B cell (primary cell): ENCODE data around the gene CPT2. TPM values are rescaled to one million over a fixed set of nuclear protein-coding genes. Genes with fewer than 3 reads are reported as not detected.

Experiments used
- ATAC-seq: fragments of 200-7000 bp; cut with Tn5 transposase; one replicate; pipeline ENCODE4 v1.10.0; 2021; ENCODE audit warnings: low read depth, mild to moderate bottlenecking, moderate number of reproducible peaks, moderate library complexity
- CTCF ChIA-PET: fragments of 350-600 bp; sonication (Branson Sonifier 250); formaldehyde crosslinking; loops from one replicate; lab custom pipeline; 2021; ENCODE audit warnings: antibody characterized with exemption, inconsistent platforms; lab: Charles Lee
- POLR2A ChIA-PET: fragments of 350-600 bp; sonication (Branson Sonifier 250); formaldehyde crosslinking; loops from one replicate; lab custom pipeline; 2021; ENCODE audit warnings: antibody characterized with exemption; lab: Charles Lee
- DNase-seq: peaks from one replicate; pipeline ENCODE4 v3.0.0; 2013
- H2AFZ ChIP-seq: 2 replicates; pipeline ENCODE4 v1.6.1; 2012; ENCODE audit warnings: mild to moderate bottlenecking, low read depth, low read length; ENCODE audit not compliant: insufficient read depth, poor library complexity, severe bottlenecking
- H3K27ac ChIP-seq, 2 donors: 1 replicate in 1 of 2; 2 replicates in 1 of 2; pipeline ENCODE4 v1.5.1; 2012 to 2013; ENCODE audit warnings: low read length in 2 of 2, mild to moderate bottlenecking in 2 of 2, moderate library complexity in 1 of 2
- H3K27me3 ChIP-seq, 4 experiments: fragments of 200-600 bp in 1 of 4; sonication (generic) in 1 of 4; replicated peaks in 1 of 4; 1 replicate in 2 of 4; 2 replicates in 2 of 4; pipeline versions ENCODE4 v1.6.1 to v1.7.0; 2013 to 2016; ENCODE audit warnings: low read length in 3 of 4, mild to moderate bottlenecking in 2 of 4, mixed read lengths in 1 of 4, moderate library complexity in 1 of 4; ENCODE audit not compliant: insufficient read depth in 4 of 4, control insufficient read depth in 3 of 4; ENCODE audit errors: control extremely low read depth in 1 of 4
- H3K36me3 ChIP-seq, 2 experiments: replicated peaks in 1 of 2; 1 replicate in 1 of 2; 2 replicates in 1 of 2; pipeline versions ENCODE4 v1.6.1 to v1.7.1; 2013; ENCODE audit warnings: low read length in 1 of 2; ENCODE audit not compliant: insufficient read depth in 2 of 2, control insufficient read depth in 1 of 2; ENCODE audit errors: control extremely low read depth in 1 of 2, extremely low read depth in 1 of 2
- H3K4me1 ChIP-seq, 2 donors: fragments of 200-600 bp in 1 of 2; sonication (generic) in 1 of 2; 1 replicate in 1 of 2; 2 replicates in 1 of 2; pipeline versions ENCODE4 v1.5.1 to v1.6.1; 2013 to 2017; ENCODE audit warnings: low read length in 2 of 2; ENCODE audit not compliant: control insufficient read depth in 2 of 2, insufficient read depth in 2 of 2
- H3K4me2 ChIP-seq: replicated peaks from 2 replicates; pipeline ENCODE3; 2012; ENCODE audit warnings: mild to moderate bottlenecking, low read depth, low read length; ENCODE audit not compliant: poor library complexity, severe bottlenecking
- H3K4me3 ChIP-seq, 5 experiments: fragments of 200-600 bp in 1 of 5; sonication (generic) in 1 of 5; 1 replicate in 3 of 5; 2 replicates in 2 of 5; pipeline versions ENCODE4 v1.5.1 to v1.7.0; 2011 to 2016; ENCODE audit warnings: low read length in 4 of 5, mild to moderate bottlenecking in 4 of 5, low read depth in 2 of 5, control low read depth in 1 of 5, moderate library complexity in 1 of 5; ENCODE audit not compliant: insufficient read depth in 1 of 5; ENCODE audit errors: control extremely low read depth in 1 of 5, extremely low read depth in 1 of 5
- H3K79me2 ChIP-seq: fragments of 200-600 bp; sonication (generic); one replicate; pipeline ENCODE4 v1.6.0; 2016; ENCODE audit warnings: low read length; ENCODE audit not compliant: control insufficient read depth, insufficient read depth
- H3K9ac ChIP-seq: fragments of 200-600 bp; sonication (generic); 2 replicates; pipeline ENCODE4 v1.6.1; 2017; ENCODE audit warnings: mild to moderate bottlenecking, low read length, moderate library complexity
- H3K9me3 ChIP-seq, 3 donors: one replicate each; pipeline versions ENCODE4 v1.6.1 to v1.7.1; 2013; ENCODE audit warnings: low read length in 2 of 3; ENCODE audit not compliant: control insufficient read depth in 2 of 3, insufficient read depth in 1 of 3; ENCODE audit errors: control extremely low read depth in 1 of 3
- H4K20me1 ChIP-seq: 2 replicates; pipeline ENCODE4 v1.6.0; 2012; ENCODE audit warnings: mild to moderate bottlenecking, low read length; ENCODE audit not compliant: insufficient read depth, control insufficient read depth, poor library complexity, severe bottlenecking
- H3K27ac Mint-ChIP-seq: one replicate; pipeline ENCODE4 v1.8.0; 2021; ENCODE audit warnings: mixed read lengths
- H3K27me3 Mint-ChIP-seq: one replicate; pipeline ENCODE4 v1.8.0; 2021; ENCODE audit warnings: mixed read lengths
- H3K4me1 Mint-ChIP-seq: one replicate; pipeline ENCODE4 v1.8.0; 2021; ENCODE audit warnings: mixed read lengths
- H3K4me3 Mint-ChIP-seq: one replicate; pipeline ENCODE4 v1.8.0; 2021; ENCODE audit warnings: mixed read lengths
- H3K9me3 Mint-ChIP-seq: one replicate; pipeline ENCODE4 v1.8.0; 2022; ENCODE audit warnings: mixed read lengths; ENCODE audit not compliant: insufficient read depth
- EZH2 ChIP-seq: IDR thresholded peaks from 2 replicates; pipeline ENCODE4 v1.6.1; 2012; ENCODE audit warnings: borderline replicate concordance, low read depth, mild to moderate bottlenecking, moderate library complexity, low read length; ENCODE audit not compliant: insufficient read depth, poor library complexity, severe bottlenecking
- WGBS: methylation state at CpG from one replicate; pipeline ENCODE4 v1.1.5; 2013; ENCODE audit warnings: missing lambda C conversion rate; ENCODE audit not compliant: insufficient coverage; 5-methylcytosine and 5-hydroxymethylcytosine counted together
- intact Hi-C: fragments of 100-400 bp; cut with micrococcal nuclease; formaldehyde crosslinking; loops from one replicate; pipeline ENCODE4 v1.10.0; 2022
- polyA plus RNA-seq: library from polyadenylated mRNA; depleted of rRNA; stranded (reverse); fragments of >200 nt; gene quantifications from 2 replicates; pipeline ENCODE4 v1.2.3, GENCODE V29; 2012
- total RNA-seq, 2 donors: library from RNA; stranded (reverse); fragments of 120-200 nt in 1 of 2; gene quantifications; 1 replicate in 1 of 2; 2 replicates in 1 of 2; pipeline versions ENCODE4 v1.2.3 to v1.2.4, GENCODE V29; 2013 to 2022
- TF ChIP-seq, protein P1 (sequence below): fragments of 200-600 bp; IDR thresholded peaks from one replicate; pipeline ENCODE4 v1.8.0; 2022; ENCODE audit warnings: antibody characterized with exemption, mild to moderate bottlenecking

The CPT2 gene
- total and polyA plus RNA-seq, 2 donors (not counting 1 experiment from before 2014, with no cell fraction given): 6.3 to 19.8 TPM

- CTCF ChIA-PET: no interaction called here
- no peak for TF ChIP-seq EZH2
- TF ChIP-seq, protein P1, sequence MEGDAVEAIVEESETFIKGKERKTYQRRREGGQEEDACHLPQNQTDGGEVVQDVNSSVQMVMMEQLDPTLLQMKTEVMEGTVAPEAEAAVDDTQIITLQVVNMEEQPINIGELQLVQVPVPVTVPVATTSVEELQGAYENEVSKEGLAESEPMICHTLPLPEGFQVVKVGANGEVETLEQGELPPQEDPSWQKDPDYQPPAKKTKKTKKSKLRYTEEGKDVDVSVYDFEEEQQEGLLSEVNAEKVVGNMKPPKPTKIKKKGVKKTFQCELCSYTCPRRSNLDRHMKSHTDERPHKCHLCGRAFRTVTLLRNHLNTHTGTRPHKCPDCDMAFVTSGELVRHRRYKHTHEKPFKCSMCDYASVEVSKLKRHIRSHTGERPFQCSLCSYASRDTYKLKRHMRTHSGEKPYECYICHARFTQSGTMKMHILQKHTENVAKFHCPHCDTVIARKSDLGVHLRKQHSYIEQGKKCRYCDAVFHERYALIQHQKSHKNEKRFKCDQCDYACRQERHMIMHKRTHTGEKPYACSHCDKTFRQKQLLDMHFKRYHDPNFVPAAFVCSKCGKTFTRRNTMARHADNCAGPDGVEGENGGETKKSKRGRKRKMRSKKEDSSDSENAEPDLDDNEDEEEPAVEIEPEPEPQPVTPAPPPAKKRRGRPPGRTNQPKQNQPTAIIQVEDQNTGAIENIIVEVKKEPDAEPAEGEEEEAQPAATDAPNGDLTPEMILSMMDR: no peak
Measured at GRCh38 chr1:53241828-53242227, 45.2 kb downstream of the CPT2 start.

GRCh38 chr1:53242381-53242780, 45.8 kb downstream of the CPT2 start:
- H3K4me3 Mint-ChIP-seq: no peak overlapping the region

More at GRCh38 chr1:53241828-53242227, 45.2 kb downstream of the CPT2 start:
- intact Hi-C loops: no loop called here
- Histone ChIP-seq H3K36me3 (no peaks in the 10 kb centered on the region), H3K4me2 (no peak overlapping the region), H3K27me3 (no peaks in the 10 kb centered on the region), H3K9me3 (peaks cover 0 to 4% (median 0%) of the 10 kb centered on the region in 3 donors), H4K20me1 (no peaks in the 10 kb centered on the region), H3K27ac (no peak overlapping the region), H3K79me2 (peaks cover 14% of the 10 kb centered on the region), H3K4me1 (peaks cover 27 to 40% of the 10 kb centered on the region in 2 donors), H2AFZ (no peak overlapping the region), H3K9ac (no peak overlapping the region), H3K4me3 (no peak overlapping the region)
- POLR2A ChIA-PET: no interaction called here
- no peak overlapping the region for H3K27ac Mint-ChIP-seq
- DNase-seq (no peak), ATAC-seq (no peak)
- no peaks in the 10 kb centered on the region for H3K27me3 Mint-ChIP-seq
- peaks cover 41% of the 10 kb centered on the region for H3K4me1 Mint-ChIP-seq
- H3K9me3 Mint-ChIP-seq: no peaks in the 10 kb centered on the region
- H3K4me3 Mint-ChIP-seq: no peak overlapping the region
- WGBS: 100% methylated on average over 2 of the region's 2 CpGs

More at GRCh38 chr1:53242381-53242780, 45.8 kb downstream of the CPT2 start:
- peaks cover 27 to 37% of the 10 kb centered on the region in 2 donors for H3K4me1 ChIP-seq
- WGBS: no CpG with 5 or more reads among the region's 4 CpGs
- CTCF ChIA-PET: no interaction called here
- no peaks in the 10 kb centered on the region for H3K9me3 Mint-ChIP-seq
- no peak overlapping the region for H3K4me2 ChIP-seq
- DNase-seq (no peak), ATAC-seq (no peak)
- no peaks in the 10 kb centered on the region for H3K36me3 ChIP-seq
- H4K20me1 ChIP-seq: no peaks in the 10 kb centered on the region
- no peak overlapping the region for H2AFZ ChIP-seq
- no peak overlapping the region for H3K27ac Mint-ChIP-seq
- H3K4me1 Mint-ChIP-seq: peaks cover 42% of the 10 kb centered on the region
- intact Hi-C loops: no loop called here
- TF ChIP-seq, protein P1: no peak
- TF ChIP-seq EZH2: no peak
- POLR2A ChIA-PET: no interaction called here
- no peak overlapping the region for H3K4me3 ChIP-seq
- no peak overlapping the region for H3K27ac ChIP-seq
- H3K9me3 ChIP-seq: peaks cover 0 to 4% (median 0%) of the 10 kb centered on the region in 3 donors
- H3K9ac ChIP-seq: no peak overlapping the region
- no peaks in the 10 kb centered on the region for H3K27me3 Mint-ChIP-seq
- H3K79me2 ChIP-seq: peaks cover 8% of the 10 kb centered on the region
- H3K27me3 ChIP-seq: no peaks in the 10 kb centered on the region
